A673 (cell line): ENCODE measurements around the gene RSPH1. TPM values are rescaled to one million over a fixed set of nuclear protein-coding genes. Genes with fewer than 3 reads are reported as not detected.

ENCODE experiments used
- BruUV-seq: library from RNA; stranded (reverse); fragments of 400-500 nt; replicated peaks from 2 replicates; lab custom pipeline; 2021; lab: Mats Ljungman, UMichigan
- CTCF ChIA-PET: fragments of 300-600 bp; sonication (Branson Sonifier 250); formaldehyde crosslinking; loops from one replicate; lab custom pipeline; 2022; ENCODE audit warnings: antibody characterized with exemption; lab: Charles Lee
- POLR2A ChIA-PET: fragments of 300-600 bp; sonication (Branson Sonifier 250); formaldehyde crosslinking; loops from one replicate; lab custom pipeline; 2022; ENCODE audit warnings: antibody characterized with exemption; ENCODE audit not compliant: low non-redundant PET; lab: Charles Lee
- DNase-seq: peaks from one replicate; pipeline ENCODE4 v3.0.0-alpha.2; 2015; ENCODE audit warnings: low spot score
- H3K27ac ChIP-seq: fragments of 200-600 bp; sonication (generic); 2 replicates; pipeline ENCODE4 v1.5.1; 2016; ENCODE audit warnings: mixed run types, low read depth, mild to moderate bottlenecking, mixed read lengths, antibody characterized with exemption, low read length; ENCODE audit not compliant: poor library complexity, severe bottlenecking
- H3K27me3 ChIP-seq: fragments of 200-600 bp; sonication (generic); replicated peaks from 2 replicates; pipeline ENCODE4 v1.6.1; 2017; ENCODE audit warnings: mixed run types, low read depth, mild to moderate bottlenecking, mixed read lengths, antibody characterized with exemption, low read length; ENCODE audit not compliant: insufficient read depth, poor library complexity
- H3K36me3 ChIP-seq: fragments of 200-600 bp; sonication (generic); 2 replicates; pipeline ENCODE4 v1.6.1; 2016; ENCODE audit warnings: mixed run types, mild to moderate bottlenecking, mixed read lengths, antibody characterized with exemption, low read length; ENCODE audit not compliant: insufficient read depth, poor library complexity, severe bottlenecking
- H3K4me1 ChIP-seq: fragments of 200-600 bp; sonication (generic); 2 replicates; pipeline ENCODE4 v1.6.1; 2017; ENCODE audit warnings: mixed run types, mild to moderate bottlenecking, mixed read lengths, antibody characterized with exemption, low read length; ENCODE audit not compliant: insufficient read depth, poor library complexity, severe bottlenecking
- H3K4me3 ChIP-seq: fragments of 200-600 bp; sonication (generic); 2 replicates; pipeline ENCODE4 v1.5.1; 2016; ENCODE audit warnings: low read depth, mixed run types, mild to moderate bottlenecking, mixed read lengths, low read length; ENCODE audit not compliant: poor library complexity, severe bottlenecking
- H3K9me3 ChIP-seq: fragments of 200-600 bp; sonication (generic); 2 replicates; pipeline ENCODE4 v1.6.1; 2016; ENCODE audit warnings: mixed run types, low read depth, mild to moderate bottlenecking, mixed read lengths, antibody characterized with exemption, low read length; ENCODE audit not compliant: poor library complexity, severe bottlenecking
- EZH2 ChIP-seq: fragments of 200-600 bp; sonication (generic); IDR thresholded peaks from 2 replicates; pipeline ENCODE4 v1.6.1; 2017; ENCODE audit warnings: borderline replicate concordance, low read depth, mild to moderate bottlenecking, mixed read lengths, antibody characterized with exemption, low read length; ENCODE audit not compliant: poor library complexity, severe bottlenecking
- intact Hi-C: fragments of 100-400 bp; cut with micrococcal nuclease; formaldehyde crosslinking; loops from one replicate; pipeline ENCODE4 v1.10.0; 2022; ENCODE audit not compliant: unreplicated experiment
- total RNA-seq: library from RNA; stranded (reverse); gene quantifications from 2 replicates; pipeline ENCODE4 v1.2.3, GENCODE V29; 2021
- TF ChIP-seq, protein P1 (sequence below): fragments of 300-800, 200-600 bp; sonication (generic); conservative IDR thresholded peaks from 2 replicates; pipeline ENCODE4 v1.5.1; 2017; ENCODE audit warnings: low read depth, mild to moderate bottlenecking, antibody characterized with exemption, low read length, moderate library complexity, mixed read lengths

The RSPH1 gene
- total RNA-seq, 1 experiment from 2014 or later, result 0.45 TPM

DNA sequence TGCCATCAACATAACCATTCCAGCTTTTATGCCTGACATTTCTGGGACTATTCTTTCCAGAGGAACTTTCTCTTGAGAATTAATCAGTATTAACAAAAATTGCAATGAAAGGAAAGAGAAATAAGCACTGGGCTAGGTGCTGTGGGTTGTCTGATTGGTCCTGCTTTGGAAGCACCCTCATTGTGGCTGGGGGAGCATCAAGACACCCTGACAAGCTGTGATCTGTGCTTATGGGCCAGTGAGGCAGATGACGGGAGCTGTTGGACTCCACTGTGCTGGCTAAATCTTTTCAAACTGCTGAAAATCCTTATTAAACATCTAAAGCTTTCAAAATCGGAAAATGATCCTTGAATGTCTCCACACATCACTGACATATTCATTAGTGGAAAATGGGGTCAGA, 72.3 kb downstream of the RSPH1 start:
- Histone ChIP-seq H3K27ac (no peak overlapping the region), H3K4me1 (peaks cover 27% of the 10 kb centered on the region), H3K27me3 (peaks cover 70% of the 10 kb centered on the region), H3K4me3 (no peak overlapping the region), H3K36me3 (no peaks in the 10 kb centered on the region), H3K9me3 (peaks cover 9% of the 10 kb centered on the region)
- BruUV-seq, result no TSS peak
- TF ChIP-seq EZH2, result no peak
- TF ChIP-seq, protein P1, sequence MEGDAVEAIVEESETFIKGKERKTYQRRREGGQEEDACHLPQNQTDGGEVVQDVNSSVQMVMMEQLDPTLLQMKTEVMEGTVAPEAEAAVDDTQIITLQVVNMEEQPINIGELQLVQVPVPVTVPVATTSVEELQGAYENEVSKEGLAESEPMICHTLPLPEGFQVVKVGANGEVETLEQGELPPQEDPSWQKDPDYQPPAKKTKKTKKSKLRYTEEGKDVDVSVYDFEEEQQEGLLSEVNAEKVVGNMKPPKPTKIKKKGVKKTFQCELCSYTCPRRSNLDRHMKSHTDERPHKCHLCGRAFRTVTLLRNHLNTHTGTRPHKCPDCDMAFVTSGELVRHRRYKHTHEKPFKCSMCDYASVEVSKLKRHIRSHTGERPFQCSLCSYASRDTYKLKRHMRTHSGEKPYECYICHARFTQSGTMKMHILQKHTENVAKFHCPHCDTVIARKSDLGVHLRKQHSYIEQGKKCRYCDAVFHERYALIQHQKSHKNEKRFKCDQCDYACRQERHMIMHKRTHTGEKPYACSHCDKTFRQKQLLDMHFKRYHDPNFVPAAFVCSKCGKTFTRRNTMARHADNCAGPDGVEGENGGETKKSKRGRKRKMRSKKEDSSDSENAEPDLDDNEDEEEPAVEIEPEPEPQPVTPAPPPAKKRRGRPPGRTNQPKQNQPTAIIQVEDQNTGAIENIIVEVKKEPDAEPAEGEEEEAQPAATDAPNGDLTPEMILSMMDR, result no peak
- intact Hi-C loops, result no loop called here
- ChIA-PET CTCF (no interaction called here), POLR2A (no interaction called here)
- no peak for DNase-seq

DNA sequence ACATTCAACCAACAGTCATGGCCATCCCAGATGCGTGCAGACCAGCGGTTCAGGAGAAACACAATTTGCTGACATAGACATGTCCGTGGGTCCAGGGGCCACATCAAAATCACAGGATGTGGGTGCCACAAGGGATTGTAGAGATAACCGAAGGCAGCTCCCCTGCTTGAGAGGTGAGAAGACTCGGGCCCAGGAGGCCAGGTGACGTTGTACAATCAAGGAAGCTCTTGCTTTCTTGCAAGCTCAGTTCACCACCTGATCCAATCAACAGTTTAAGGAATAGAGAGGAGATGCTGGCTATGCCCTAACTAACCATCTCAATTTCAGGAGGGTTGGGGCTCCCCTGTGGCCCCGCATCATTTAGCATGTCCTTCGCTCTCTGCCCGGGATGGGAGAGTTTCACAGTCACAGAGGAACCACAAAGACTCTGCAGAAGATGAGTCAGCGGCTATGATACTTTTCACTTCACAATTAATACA, 72.8 kb downstream of the RSPH1 start:
- Histone ChIP-seq H3K27ac (no peak overlapping the region), H3K9me3 (peaks cover 9% of the 10 kb centered on the region), H3K4me3 (no peak overlapping the region), H3K36me3 (no peaks in the 10 kb centered on the region), H3K4me1 (peaks cover 27% of the 10 kb centered on the region), H3K27me3 (peaks cover 70% of the 10 kb centered on the region)
- TF ChIP-seq, protein P1, result no peak
- no peak for TF ChIP-seq EZH2
- DNase-seq, result no peak
- CTCF ChIA-PET, result no interaction called here
- POLR2A ChIA-PET, result no interaction called here
- intact Hi-C loops, result no loop called here
- BruUV-seq, result no TSS peak

Other genes starting within 250 kb of the RSPH1 start
- not detected in 2 replicates for gene TFF3, start 180.8 kb downstream of the RSPH1 start, total RNA-seq
- not detected in 2 replicates for gene TFF2, start 145.2 kb downstream of the RSPH1 start, total RNA-seq
- gene TFF1, start 129.7 kb downstream of the RSPH1 start, total RNA-seq, result not detected in 2 replicates
- not detected in 2 replicates for gene TMPRSS3, start 100.2 kb downstream of the RSPH1 start, total RNA-seq
- gene UBASH3A, start 92.3 kb downstream of the RSPH1 start, total RNA-seq, result not detected in 2 replicates
- 11.2 and 11.9 TPM in 2 replicates for gene SLC37A1, start 17.6 kb upstream of the RSPH1 start, total RNA-seq
- 14.3 and 19.2 TPM in 2 replicates for gene PDE9A, start 157.4 kb upstream of the RSPH1 start, total RNA-seq